LoVo (cell line): ENCODE data around the gene RPL22L1.
"Not testable (repeated sequence)": the region's sequence is repeated elsewhere in the genome, so short reads cannot be mapped to it uniquely, and the experiment has no call there.

ENCODE experiments used
- DNase-seq: peaks from one replicate; pipeline ENCODE4 v3.0.0-alpha.2; 2016; ENCODE audit warnings: low spot score

The RPL22L1 gene

DNA sequence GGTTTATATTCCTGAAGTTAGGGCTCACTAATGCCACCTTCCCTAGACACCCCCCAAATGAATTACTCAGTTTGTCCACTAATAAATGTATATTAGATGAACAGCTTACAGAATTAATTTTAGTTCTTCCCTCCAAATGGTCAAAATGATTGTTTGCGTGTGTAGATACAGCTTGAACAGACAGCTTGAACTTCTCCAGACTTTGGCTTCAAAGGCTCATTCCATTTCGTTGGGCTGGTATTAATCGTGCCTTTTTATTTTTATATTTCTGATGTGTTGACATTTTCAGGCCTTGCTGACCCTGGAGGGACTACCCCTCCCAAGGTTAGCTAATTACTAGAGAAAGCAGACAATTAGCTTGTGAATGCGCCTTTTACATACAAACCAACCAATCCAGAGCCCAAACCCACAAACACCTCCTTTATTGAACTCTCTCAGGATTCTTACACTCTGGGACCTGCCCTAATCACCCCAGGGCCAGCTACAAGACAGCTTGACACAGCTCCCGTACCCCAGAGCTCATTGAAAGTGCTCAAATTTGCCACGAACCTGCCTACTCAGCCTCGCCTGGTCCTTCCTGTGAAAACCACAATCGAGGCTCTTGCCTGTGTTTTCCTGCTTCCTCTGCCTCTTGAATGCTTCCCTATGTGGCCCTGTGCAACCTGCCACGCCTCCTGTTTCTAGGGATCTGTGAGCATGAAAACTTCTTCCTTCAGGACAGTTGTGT lies 40.3 kb downstream of the RPL22L1 start:
- DNase-seq, result no peak

DNA sequence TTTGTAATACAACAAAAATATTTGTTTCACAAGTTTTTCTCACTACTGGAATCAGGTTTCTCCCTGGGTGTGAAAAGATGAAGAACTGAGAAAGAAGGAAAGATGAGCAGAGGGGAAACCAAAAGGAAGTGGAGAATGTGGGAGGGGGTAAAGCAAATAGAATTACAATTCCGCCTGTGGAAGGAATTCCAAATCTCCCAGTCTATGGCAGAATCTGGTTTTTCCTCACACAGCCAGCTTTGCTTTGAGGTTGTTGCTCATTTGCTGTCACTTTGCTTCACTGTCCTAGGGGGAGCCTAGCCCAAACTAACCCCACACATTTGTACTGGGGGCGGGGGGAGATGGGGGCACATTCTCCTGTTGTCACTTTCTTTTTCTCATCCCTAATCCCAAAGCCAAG lies 43.9 kb downstream of the RPL22L1 start:
- DNase-seq, result no peak

DNA sequence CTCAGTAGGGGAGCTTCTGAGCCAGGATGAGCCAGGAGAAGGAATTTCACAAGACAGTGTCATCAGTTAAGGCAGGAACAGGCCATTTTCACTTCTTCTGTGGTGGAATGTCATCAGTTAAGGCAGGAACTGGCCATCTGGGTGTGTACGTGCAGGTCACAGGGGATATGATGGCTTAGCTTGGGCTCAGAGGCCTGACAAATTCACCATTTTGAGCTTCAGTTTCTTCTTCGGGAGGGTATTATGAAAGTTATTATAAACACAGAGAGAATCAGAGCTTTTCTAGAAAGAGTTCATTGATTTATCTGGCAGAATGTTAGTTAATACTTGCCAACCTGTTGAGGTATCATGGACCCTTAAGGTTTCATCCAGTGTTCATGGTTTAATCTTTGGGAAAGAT lies 46.4 kb downstream of the RPL22L1 start:
- DNase-seq, result not testable (repeated sequence)

DNA sequence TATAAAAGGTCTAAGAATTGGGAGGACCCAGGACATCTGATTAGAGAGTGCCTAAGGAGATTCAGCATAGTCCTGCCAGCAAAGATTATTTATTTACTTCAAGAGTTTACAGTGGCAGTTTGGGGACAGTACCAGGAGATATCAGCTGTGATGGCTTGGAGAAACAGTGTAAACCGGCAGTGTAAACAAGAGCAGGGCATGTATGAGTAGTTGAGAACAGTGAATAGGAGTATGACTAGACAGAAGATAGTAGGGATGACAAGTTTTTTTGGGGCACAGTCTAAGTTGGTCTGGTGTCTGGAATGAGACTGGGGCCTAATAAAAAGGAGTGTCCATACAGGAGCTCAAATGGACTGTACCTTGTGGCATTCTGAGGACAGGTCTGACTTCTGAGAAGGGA lies 51.7 kb downstream of the RPL22L1 start:
- DNase-seq, result not testable (repeated sequence)

DNA sequence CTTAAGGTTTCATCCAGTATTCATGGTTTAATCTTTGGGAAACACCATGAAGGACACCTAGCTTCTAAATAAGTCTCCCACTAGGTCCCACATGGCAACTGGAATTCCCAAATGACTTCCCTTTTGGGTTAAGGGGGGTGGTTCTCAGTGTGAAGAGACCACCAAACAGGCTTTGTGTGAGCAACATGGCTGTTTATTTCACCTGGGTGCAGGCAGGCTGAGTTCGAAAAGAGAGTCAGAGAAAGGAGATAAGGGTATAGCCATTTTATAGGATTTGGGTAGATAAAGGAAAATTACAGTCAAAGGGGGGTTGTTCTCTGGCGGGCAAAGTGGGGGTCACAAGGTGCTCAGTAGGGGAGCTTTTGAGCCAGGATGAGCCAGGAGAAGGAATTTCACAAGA lies 52.5 kb downstream of the RPL22L1 start:
- DNase-seq, result not testable (repeated sequence)

DNA sequence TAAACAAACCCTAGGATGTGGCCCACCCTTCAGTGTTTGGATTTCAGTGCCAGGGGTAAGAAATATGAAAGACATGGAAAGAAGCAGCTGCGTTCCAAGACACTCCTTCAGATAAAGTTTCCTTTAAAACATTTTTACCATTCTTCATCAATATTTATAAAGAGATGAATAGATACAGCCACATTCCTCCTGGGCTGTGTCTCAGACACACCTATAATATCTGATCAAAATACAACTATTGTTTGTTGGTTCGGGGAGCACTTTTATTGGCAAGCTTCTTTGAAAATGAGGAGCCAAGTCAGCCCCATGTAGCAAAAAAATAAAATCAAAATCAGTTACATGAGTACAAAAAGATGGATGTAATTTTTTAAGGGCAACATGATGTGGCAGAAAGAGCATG lies 53.2 kb downstream of the RPL22L1 start:
- DNase-seq, result no peak

DNA sequence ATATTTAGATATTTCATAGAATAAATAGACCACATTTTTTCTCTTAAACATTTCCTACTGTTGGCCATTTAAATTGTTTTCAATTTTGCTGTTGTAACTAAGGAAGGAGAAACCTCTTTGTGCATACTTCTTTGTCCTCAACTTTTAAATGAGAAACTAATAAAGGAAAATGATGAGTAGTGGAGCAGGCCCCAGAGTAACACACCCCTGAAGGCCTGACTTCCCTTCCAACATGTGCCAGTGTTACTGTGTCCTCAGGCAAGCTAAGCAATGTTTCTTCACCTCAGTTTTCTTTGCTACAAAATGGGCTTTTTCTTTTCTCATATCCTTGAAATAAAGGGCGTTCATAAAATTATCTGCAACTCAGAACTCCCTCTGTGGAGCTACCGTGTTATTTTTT lies 53.7 kb downstream of the RPL22L1 start:
- no peak for DNase-seq

DNA sequence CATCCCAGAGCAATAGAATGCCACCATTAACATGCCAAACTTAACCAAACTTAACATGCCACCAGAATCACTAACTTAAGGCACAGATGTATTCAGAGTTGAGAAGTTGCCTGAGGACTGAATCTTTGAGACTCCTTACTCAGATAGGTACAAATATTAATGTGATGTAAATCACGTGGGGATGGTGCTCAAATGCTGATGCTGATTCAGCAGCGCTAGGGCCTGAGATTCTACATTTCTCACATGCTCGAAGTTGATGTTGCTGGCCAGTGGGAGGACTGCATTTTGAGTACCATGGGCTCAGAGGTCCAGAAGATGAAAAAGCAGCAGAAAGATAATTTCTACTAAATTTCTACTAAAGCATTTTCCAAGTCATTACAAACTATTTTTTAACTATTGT lies 54.1 kb downstream of the RPL22L1 start:
- DNase-seq, result no peak

DNA sequence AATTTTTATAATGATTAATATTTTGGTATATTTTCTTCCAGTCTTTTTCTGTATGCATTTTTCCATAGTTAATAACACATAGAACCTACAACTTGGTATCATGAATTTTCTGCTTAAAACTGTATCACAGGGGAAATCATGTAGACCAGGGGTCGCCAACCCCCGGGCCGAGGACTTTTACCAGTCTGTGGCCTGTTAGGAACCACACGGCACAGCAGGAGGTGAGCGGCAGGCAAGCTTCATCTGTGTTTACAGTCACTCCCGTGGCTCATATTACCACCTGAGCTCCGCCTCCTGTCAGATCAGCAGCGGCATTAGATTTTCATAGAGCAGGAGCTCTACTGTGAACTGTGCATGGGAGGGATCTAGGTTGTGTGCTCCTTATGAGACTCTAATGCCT lies 54.7 kb downstream of the RPL22L1 start:
- peak; percentile 72 for DNase-seq
